CD4-positive, alpha-beta T cell treated with Interleukin-6 for 4 hours (primary cell): ENCODE data around the gene TNFRSF19.

Experiments
- DNase-seq: peaks from one replicate; pipeline ENCODE4 v3.0.0-alpha.2; 2020; ENCODE audit warnings: mixed read lengths

TNFRSF19 gene

GRCh38 chr13:23724196-23724970 is 154.2 kb downstream of the TNFRSF19 start:
- no peak for DNase-seq
